Keratinocyte (primary cell): ENCODE data around the gene CAPZA2. TPM values are rescaled to one million over a fixed set of nuclear protein-coding genes. Genes with fewer than 3 reads are reported as not detected.

Experiments
- DNase-seq: peaks from one replicate; pipeline ENCODE4 v3.0.0-alpha.2; 2011; ENCODE audit warnings: low read depth, missing footprints, low spot score
- FAIRE-seq: peaks from 2 replicates; lab custom pipeline; 2011; peaks lifted over from hg19 to GRCh38; lab: Jason Lieb, UNC
- H2AFZ ChIP-seq: 2 replicates; pipeline ENCODE4 v1.6.0; 2012; ENCODE audit warnings: low read length, control low read depth, inconsistent platforms; ENCODE audit not compliant: control insufficient read depth
- H3K27ac ChIP-seq: 2 replicates; pipeline ENCODE4 v1.5.1; 2011; ENCODE audit warnings: low read length; ENCODE audit not compliant: control insufficient read depth, insufficient read depth
- H3K27me3 ChIP-seq: 3 replicates; pipeline ENCODE4 v1.6.0; 2011; ENCODE audit warnings: low read length; ENCODE audit not compliant: control insufficient read depth, insufficient read depth; ENCODE audit errors: extremely low read depth
- H3K36me3 ChIP-seq, 2 experiments: 2 replicates in 1 of 2; 3 replicates in 1 of 2; pipeline ENCODE4 v1.5.1; 2011; ENCODE audit warnings: low read length in 2 of 2, mild to moderate bottlenecking in 1 of 2; ENCODE audit not compliant: control insufficient read depth in 2 of 2, insufficient read depth in 2 of 2; ENCODE audit errors: extremely low read depth in 1 of 2
- H3K4me1 ChIP-seq: 3 replicates; pipeline ENCODE4 v1.5.1; 2011; ENCODE audit warnings: low read length; ENCODE audit not compliant: control insufficient read depth, insufficient read depth; ENCODE audit errors: extremely low read depth
- H3K4me2 ChIP-seq: 3 replicates; pipeline ENCODE4 v1.6.0; 2011; ENCODE audit warnings: low read depth, low read length; ENCODE audit not compliant: control insufficient read depth, insufficient read depth; ENCODE audit errors: extremely low read depth
- H3K4me3 ChIP-seq, 3 experiments: fragments of 200-600 bp in 1 of 3; sonication (generic) in 1 of 3; 2 replicates in 2 of 3; 3 replicates in 1 of 3; pipeline ENCODE4 v1.5.1; 2011 to 2016; ENCODE audit warnings: low read length in 3 of 3, mild to moderate bottlenecking in 3 of 3, control low read depth in 2 of 3, inconsistent platforms in 1 of 3, low read depth in 1 of 3, mixed read lengths in 1 of 3, mixed run types in 1 of 3, moderate library complexity in 1 of 3; ENCODE audit not compliant: control insufficient read depth in 2 of 3, insufficient read depth in 2 of 3; ENCODE audit errors: extremely low read depth in 1 of 3
- H3K79me2 ChIP-seq: 2 replicates; pipeline ENCODE4 v1.6.0; 2012; ENCODE audit warnings: low read length; ENCODE audit not compliant: control insufficient read depth, insufficient read depth
- H3K9ac ChIP-seq: 3 replicates; pipeline ENCODE4 v1.6.0; 2011; ENCODE audit warnings: low read length; ENCODE audit not compliant: control insufficient read depth, insufficient read depth; ENCODE audit errors: extremely low read depth
- H3K9me1 ChIP-seq: 3 replicates; pipeline ENCODE4 v1.6.0; 2011; ENCODE audit warnings: low read length; ENCODE audit not compliant: control insufficient read depth, insufficient read depth; ENCODE audit errors: extremely low read depth
- H3K9me3 ChIP-seq: 2 replicates; pipeline ENCODE4 v1.5.1; 2012; ENCODE audit warnings: low read depth, low read length; ENCODE audit not compliant: control insufficient read depth
- H4K20me1 ChIP-seq: 3 replicates; pipeline ENCODE4 v1.6.0; 2011; ENCODE audit warnings: low read length; ENCODE audit not compliant: control insufficient read depth, insufficient read depth; ENCODE audit errors: extremely low read depth
- CTCF ChIP-seq, 3 experiments: IDR thresholded peaks in 1 of 3; conservative IDR thresholded peaks in 1 of 3; optimal IDR thresholded peaks in 1 of 3; 2 replicates in 2 of 3; 3 replicates in 1 of 3; pipeline versions ENCODE3 to v1.5.1; 2011; ENCODE audit warnings: low read length in 3 of 3, mild to moderate bottlenecking in 3 of 3, moderate library complexity in 2 of 3, control low read depth in 1 of 3, inconsistent platforms in 1 of 3; ENCODE audit not compliant: insufficient read depth in 2 of 3; ENCODE audit errors: extremely low read depth in 1 of 3
- EZH2 ChIP-seq: IDR thresholded peaks from one replicate; pipeline ENCODE4 v1.6.1; 2012; ENCODE audit warnings: inconsistent platforms, mild to moderate bottlenecking, low read length, moderate library complexity
- dilution Hi-C: fragments of 300-500 bp; cut with MboI; formaldehyde crosslinking; loops from one replicate; pipeline ENCODE4 v1.7.0; 2020; ENCODE audit warnings: low sequenced_read_pairs; ENCODE audit not compliant: extremely low pct_ligation_motif_present
- polyA plus RNA-seq, 5 experiments: library from polyadenylated mRNA; depleted of rRNA in 3 of 5; stranded (reverse) in 3 of 5; stranded (forward) in 1 of 5; unstranded in 1 of 5; fragments of >200 nt; gene quantifications; 1 replicate in 1 of 5; 2 replicates in 3 of 5; 3 replicates in 1 of 5; pipeline versions ENCODE4 v1.2.1 to v1.2.3, GENCODE V29; 2011 to 2012; ENCODE audit warnings: missing spikeins in 2 of 5, low read depth in 1 of 5, low replicate concordance in 1 of 5

CAPZA2 gene
- polyA plus RNA-seq, 1 donor (not counting 4 experiments of a cell fraction or from before 2014, with no cell fraction given): 150 TPM

- Histone ChIP-seq H3K36me3 (no peaks in the 10 kb centered on the region), H3K4me1 (peaks cover 16% of the 10 kb centered on the region), H3K4me3 (peak overlapping the region; percentile 94 to 99 (median 97)), H2AFZ (peak overlapping the region; percentile 38), H3K9me3 (no peaks in the 10 kb centered on the region), H4K20me1 (no peaks in the 10 kb centered on the region), H3K79me2 (peaks cover 55% of the 10 kb centered on the region), H3K27ac (peak overlapping the region; percentile 81), H3K4me2 (peak overlapping the region; percentile 87), H3K9ac (peak overlapping the region; percentile 92), H3K27me3 (no peaks in the 10 kb centered on the region), H3K9me1 (no peaks in the 10 kb centered on the region)
- DNase-seq (no peak), FAIRE-seq (no peak)
- dilution Hi-C loops: no loop called here
- no peak for TF ChIP-seq EZH2
- peak in 1 of 3 experiments; percentile 12 for TF ChIP-seq CTCF (optimal IDR thresholded peaks at IDR 0.05 in 1 of 3, IDR thresholded peaks at IDR 0.05 in 1 of 3, conservative IDR thresholded peaks at IDR 0.05 in 1 of 3; ENCODE audit: extremely low read depth in 1 of 3, insufficient read depth in 2 of 3, low read length in 3 of 3)
Measured at GRCh38 chr7:116862951-116863670, 724 bp downstream of the CAPZA2 start.

GRCh38 chr7:116863936-116864500 lies 1.6 kb downstream of the CAPZA2 start:
- H3K27ac ChIP-seq: peak overlapping the region; percentile 81
- dilution Hi-C loops: no loop called here

More at GRCh38 chr7:116863936-116864500, 1.6 kb downstream of the CAPZA2 start:
- H3K27me3 ChIP-seq: no peaks in the 10 kb centered on the region
- no peaks in the 10 kb centered on the region for H3K9me1 ChIP-seq
- TF ChIP-seq CTCF (optimal IDR thresholded peaks at IDR 0.05 in 1 of 3, IDR thresholded peaks at IDR 0.05 in 1 of 3, conservative IDR thresholded peaks at IDR 0.05 in 1 of 3; ENCODE audit: extremely low read depth in 1 of 3, insufficient read depth in 2 of 3, low read length in 3 of 3) (no peak), EZH2 (no peak)
- H3K79me2 ChIP-seq: peaks cover 64% of the 10 kb centered on the region
- no peak overlapping the region for H2AFZ ChIP-seq
- H3K4me3 ChIP-seq: peak overlapping the region; percentile 94 to 99 (median 97)
- H3K4me2 ChIP-seq: peak overlapping the region; percentile 87
- peaks cover 16% of the 10 kb centered on the region for H3K4me1 ChIP-seq
- no peak for FAIRE-seq
- H4K20me1 ChIP-seq: no peaks in the 10 kb centered on the region
- H3K36me3 ChIP-seq: no peaks in the 10 kb centered on the region
- DNase-seq: no peak
- H3K9ac ChIP-seq: peak overlapping the region; percentile 92
- H3K9me3 ChIP-seq: no peaks in the 10 kb centered on the region
